IPS DF 19.7 (cell line): ENCODE data around the gene AIG1.
"Not testable (repeated sequence)": the region's sequence is repeated elsewhere in the genome, so short reads cannot be mapped to it uniquely, and the experiment has no call there.

Experiments used
- DNase-seq: peaks from one replicate; pipeline ENCODE4 v3.0.0-alpha.2; 2013; ENCODE audit warnings: low read depth, low spot score

The AIG1 gene

DNA sequence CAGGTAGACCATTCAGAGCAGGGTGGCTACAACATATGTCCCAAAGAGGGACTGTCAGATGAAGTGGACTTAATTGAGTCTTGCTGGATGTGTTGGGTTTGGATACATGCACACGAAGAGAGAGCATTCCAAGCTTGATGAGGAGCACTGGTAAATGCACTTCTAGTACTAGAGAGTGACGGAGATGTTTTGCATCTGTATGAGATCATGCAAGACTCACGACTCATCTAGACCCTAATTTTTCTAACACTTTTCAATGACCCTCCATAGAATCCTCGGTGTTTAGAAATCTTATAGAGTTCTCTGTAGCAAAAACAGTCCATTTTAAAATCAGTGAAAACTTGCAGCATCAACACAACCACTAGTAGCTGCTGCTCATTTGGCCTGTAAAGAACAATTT, 4.8 kb upstream of the AIG1 start:
- no peak for DNase-seq

- no peak for DNase-seq
Measured at GRCh38 chr6:143058987-143059386, 1.7 kb upstream of the AIG1 start.

GRCh38 chr6:143059663-143060353, 881 bp upstream of the AIG1 start:
- DNase-seq, result no peak

DNA sequence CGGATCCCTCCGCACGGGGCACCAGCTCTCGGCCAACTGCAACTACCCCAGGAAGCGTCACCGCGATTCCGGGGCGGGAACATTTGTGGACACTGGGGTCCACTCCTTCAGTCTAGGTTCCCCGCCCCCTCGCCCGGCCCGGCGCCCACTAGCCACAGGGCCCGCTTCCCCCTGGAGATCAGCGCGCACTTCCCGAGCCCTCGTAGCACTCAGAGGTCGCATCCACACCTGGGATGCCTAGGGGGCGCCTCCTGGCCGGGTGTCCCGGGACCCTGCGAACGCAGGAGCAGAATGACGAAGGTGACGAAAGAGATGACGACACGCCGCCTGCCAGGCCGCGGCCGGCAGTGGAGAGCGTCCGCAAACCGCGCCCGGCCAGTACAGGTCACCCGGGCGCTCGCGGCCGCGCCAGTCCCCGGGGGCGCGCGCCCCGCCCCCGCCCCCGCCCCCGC, 309 bp upstream of the AIG1 start:
- peak; percentile 57 for DNase-seq

DNA sequence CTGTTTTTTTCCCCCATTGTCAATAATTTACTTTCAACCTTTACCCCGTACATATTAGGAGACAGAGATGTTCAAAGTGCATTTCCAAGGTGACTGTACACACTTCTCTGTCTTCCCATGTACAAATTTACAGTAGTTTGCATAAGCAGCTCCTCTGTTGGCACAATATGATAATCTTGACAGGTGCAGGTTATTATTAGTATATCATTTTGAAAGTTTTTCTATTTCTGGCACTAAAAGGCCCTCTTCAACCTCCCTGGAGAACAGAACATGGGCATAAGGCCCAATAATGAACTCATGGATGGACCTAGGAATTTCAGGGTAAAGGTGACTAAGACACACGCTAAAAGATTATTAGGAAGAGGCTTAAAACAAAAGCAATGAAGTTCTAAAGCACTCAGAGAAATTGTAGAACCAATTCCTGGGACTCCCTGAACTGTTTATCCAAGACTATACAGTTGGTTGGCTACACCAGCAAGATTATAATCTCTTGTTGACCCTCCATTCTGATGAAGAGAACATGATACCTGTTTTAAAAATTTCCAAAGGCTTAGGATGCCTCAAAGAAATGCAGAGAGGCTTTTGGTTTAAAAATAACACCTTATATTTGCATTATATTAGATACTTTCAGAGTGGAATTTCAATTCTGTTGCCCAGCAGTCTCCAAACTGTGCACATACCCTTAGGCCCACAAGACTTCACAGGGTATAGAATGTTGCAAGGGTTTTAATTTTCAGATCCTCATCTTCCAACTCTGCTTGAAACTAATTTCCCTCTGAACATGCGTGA, 1.1 kb downstream of the AIG1 start:
- DNase-seq, result no peak

DNA sequence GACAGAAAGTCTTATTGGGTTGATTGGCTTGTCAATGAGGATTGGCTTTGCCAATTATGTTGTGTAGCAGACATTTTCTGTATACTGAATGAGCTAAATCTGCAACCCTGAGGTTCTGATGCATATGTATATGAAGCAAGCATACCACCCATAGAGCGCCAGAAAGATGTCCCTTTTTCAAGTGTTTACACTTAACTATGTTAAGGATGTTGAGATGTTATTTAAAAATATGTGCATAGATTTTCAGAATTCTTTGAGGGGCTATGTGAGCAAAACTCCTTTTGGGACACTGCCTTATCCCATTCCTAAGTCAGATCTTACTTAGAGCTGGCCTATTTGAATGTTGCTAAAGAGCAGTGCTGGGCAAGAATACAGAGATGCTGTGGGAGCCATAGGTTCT, 1.9 kb downstream of the AIG1 start:
- DNase-seq, result peak; percentile 59

DNA sequence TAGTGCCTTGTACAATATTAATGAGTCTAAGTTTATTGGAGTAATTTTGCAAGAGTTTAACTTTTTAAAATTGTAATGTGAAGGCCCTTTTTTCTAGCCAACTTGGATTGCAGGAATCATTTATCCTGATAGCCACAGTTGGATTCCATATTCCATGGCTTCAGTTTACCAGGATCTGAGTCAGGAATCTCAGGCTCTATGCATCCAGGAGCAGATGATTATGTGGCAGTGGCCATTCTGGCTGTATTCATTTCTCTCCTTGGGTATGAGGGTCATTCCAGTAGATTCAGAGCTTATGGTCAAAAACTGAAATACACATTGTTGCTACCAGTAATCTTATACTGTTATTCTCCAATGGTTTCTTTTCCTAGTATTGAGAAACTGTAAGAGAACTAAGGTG, 2.9 kb downstream of the AIG1 start:
- DNase-seq, result no peak

GRCh38 chr6:143064271-143064670, 3.6 kb downstream of the AIG1 start:
- no peak for DNase-seq

GRCh38 chr6:143064951-143065683, 4.4 kb downstream of the AIG1 start:
- DNase-seq, result no peak

DNA sequence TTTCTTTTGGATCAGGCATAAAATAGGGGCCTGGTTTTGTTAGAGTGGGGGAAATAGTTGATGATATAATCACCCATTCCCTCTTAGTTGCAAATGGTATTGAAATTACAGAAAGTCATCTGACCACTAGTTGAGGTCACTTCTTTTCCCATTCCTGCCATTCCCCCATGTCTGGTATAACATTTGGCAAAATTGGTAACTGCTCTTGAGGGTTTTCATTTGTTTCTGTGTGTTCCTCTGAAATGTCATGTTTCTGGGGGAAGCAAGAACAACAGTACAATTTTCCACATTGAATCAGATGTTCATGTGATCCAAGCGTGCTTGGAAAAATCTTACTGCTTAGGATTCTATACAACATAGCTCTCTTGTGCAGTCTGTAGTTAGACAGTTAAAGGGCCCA, 7.3 kb downstream of the AIG1 start:
- DNase-seq, result no peak

- DNase-seq, result no peak
Measured at GRCh38 chr6:143074101-143074500, 13.4 kb downstream of the AIG1 start.

- DNase-seq, result no peak
Measured at GRCh38 chr6:143074670-143075318, 14.1 kb downstream of the AIG1 start.

DNA sequence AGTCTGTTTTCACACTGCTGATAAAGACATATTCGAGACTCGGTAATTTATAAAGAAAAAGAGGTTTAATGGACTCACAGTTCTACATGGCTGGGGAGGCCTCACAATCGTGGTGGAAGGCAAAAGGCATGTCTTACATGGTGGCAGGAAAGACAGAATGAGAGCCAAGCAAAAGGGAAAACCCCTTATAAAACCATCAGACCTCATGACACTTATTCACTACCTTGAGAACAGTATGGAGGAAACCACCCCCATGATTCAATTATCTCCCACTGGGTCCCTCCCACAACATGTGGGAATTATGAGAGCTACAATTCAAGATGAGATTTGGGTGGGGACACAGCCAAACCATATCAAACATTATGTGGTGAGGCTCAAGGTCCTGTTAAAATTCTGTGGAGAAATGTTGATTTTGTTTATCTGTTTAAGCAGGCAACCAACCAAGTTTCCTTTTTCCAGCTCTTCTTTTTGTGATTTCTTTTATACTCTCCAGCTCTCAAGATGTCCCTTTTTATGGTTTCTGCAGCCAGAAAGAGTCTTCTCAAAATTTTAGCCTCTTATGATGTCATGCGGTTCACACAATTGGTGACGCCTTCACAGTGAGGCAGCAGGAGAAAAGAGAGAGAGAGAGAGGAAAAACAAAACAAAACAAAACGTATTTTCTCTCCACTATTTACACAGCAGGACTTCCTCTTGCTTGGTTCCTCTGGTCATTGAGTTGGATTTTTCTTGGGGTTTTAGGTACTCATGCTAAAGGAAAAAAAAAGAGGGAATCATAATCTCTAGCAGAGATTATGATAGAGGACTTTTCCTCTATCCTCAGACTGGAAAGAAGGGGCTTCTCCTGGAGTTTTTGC, 18.0 kb downstream of the AIG1 start:
- no peak for DNase-seq

DNA sequence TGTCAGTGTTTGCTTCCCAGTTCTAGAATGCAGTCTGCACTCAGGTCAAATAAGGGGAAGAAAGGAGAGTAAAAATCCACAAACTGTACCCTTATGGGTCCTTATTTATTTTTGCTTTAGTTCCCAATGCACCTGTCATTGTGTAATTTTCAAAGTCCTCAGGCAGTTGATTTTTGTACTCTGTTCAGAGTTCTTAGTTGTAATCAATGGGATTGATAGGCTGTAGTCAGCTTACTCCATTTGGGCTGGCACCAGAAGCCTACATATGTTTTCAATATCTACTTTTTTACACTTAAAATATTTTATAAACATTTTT, 18.6 kb downstream of the AIG1 start:
- no peak for DNase-seq

DNA sequence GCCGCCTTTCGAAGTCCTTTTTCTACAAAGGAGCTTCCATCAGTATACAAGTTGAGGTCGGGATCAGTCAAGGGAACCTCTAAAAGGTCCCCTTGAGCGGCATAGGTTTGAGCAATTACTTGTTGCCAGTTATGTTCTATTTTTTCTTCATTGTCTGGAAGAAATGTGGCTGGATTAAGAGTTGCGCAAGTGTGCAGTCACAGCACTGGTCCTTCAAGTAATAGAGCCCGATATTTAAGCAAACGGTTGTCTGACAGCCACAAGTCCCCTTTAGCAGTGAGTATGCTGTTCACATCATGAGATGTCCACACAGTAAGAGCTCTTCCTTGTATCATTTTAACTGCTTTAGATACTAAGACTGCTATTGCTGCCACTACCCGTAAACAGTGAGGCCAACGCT, 21.6 kb downstream of the AIG1 start:
- not testable (repeated sequence) for DNase-seq

DNA sequence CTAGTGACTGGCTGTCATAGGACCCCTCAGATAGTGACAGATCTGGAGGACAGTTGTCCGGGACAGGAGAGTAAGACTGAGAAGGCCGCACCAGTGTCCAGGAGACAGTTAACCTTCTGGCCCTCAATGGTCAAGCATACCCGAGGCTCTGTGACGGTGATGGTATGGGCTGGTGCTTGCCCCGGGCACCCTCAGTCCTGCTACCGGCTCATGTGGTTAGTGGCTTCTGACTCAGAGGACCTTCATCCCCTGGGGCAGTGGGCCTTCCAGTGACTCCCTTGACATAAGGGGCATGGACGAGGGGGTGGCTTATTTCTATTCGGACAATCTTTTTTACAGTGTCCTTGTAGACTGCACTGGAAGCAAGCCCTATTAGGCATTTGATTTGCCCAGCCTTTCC, 23.3 kb downstream of the AIG1 start:
- not testable (repeated sequence) for DNase-seq

- not testable (repeated sequence) for DNase-seq
Measured at GRCh38 chr6:143087335-143087734, 26.6 kb downstream of the AIG1 start.

DNA sequence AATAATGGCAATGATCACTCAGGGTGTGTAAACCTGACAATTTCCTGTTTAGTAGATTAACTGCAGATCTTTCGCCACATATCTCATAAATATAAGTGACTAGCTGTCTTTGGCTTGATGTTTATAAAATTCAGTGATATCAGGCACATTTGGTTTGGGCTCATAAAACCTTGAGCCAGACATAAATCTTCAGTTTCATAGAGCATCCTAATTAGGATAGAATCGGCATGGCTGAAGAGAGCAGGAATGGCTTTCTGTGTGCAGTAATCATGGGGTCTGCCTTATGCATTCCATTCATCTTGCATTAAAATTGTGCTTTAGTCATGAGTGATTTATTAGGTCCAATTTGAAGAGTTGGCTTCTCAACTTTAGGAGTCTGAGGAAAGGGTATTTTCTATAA, 27.2 kb downstream of the AIG1 start:
- DNase-seq, result no peak

DNA sequence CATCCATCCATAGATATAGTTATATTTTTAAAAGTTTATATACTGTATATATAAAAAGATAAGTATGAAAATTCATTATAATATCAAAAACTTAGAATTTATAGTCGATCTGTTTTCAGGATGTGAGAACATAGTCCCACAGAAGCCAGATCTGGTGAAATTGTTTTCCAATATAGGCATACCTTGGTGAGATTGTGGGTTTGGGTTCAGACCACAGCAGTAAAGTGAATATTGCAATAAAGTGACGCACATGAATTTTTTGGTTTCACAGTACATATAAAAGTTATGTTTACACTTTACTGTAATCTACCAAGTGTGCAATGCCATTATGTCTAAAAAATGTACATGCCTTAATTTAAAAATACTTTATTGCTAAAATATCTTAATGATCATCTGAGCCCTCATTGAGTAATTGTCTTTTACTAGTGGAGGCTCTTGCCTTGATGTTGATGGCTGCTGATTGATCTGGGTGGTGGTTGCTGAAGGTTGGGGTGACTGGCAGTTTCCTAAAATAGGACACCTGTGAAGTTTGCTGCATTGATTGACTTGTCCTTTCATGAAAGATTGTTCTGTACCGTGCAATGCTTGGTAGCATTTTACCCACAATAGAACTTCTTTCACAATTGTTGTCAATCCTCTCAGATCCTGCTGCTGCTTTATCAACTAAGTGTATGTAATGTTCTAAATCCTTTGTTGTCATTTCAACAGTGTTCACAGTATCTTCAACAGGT, 29.8 kb downstream of the AIG1 start:
- no peak for DNase-seq

- DNase-seq, result no peak
Measured at GRCh38 chr6:143092768-143093167, 32.1 kb downstream of the AIG1 start.

DNA sequence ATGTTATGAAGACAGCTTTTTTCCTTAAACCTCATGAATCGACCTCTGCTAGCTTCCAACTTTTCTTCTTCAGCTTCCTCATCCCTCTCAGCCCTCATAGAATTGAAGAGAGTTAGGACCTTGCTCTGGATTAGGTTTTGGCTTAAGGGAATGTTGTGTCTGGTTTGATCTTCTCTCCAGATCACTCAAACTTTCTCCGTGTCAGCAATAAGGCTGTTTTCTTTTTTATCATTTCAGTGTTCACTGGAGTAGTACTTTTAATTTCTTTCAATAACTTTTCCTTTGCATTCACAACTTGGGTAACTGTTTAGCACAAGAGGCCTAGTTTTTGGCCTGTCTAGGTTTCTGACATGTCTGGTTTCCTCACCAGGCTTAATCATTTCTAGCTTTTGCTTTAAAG, 32.6 kb downstream of the AIG1 start:
- DNase-seq, result no peak
